BLaER1 treated with 17β-estradiol and CSF1 and Interleukin-3, amounts not matched to agents 10 nM and 100 nM (cell line): ENCODE data around the gene DKKL1.

Experiments used
- H3K27ac ChIP-seq, 11 experiments: shearing (Covaris generic); formaldehyde crosslinking; 2 replicates each; pipeline ENCODE4 v1.8.1; 2022
- H3K27me3 ChIP-seq, 11 experiments: shearing (Covaris generic); formaldehyde crosslinking; 2 replicates each; pipeline ENCODE4 v1.8.1; 2022
- H3K36me3 ChIP-seq, 11 experiments: shearing (Covaris generic); formaldehyde crosslinking; 2 replicates each; pipeline ENCODE4 v1.8.1; 2022
- H3K4me1 ChIP-seq, 10 experiments: shearing (Covaris generic); formaldehyde crosslinking; 2 replicates each; pipeline ENCODE4 v1.8.1; 2022
- H3K4me2 ChIP-seq, 11 experiments: shearing (Covaris generic); formaldehyde crosslinking; 2 replicates each; pipeline ENCODE4 v1.8.1; 2022
- H3K4me3 ChIP-seq, 10 experiments: shearing (Covaris generic); formaldehyde crosslinking; 2 replicates each; pipeline ENCODE4 v1.8.1; 2022
- H3K9ac ChIP-seq, 11 experiments: shearing (Covaris generic); formaldehyde crosslinking; 2 replicates each; pipeline ENCODE4 v1.8.1; 2022
- H3K9me3 ChIP-seq, 11 experiments: shearing (Covaris generic); formaldehyde crosslinking; replicated peaks in 1 of 11; 2 replicates each; pipeline ENCODE4 v1.8.1; 2022
- H4K20me1 ChIP-seq, 11 experiments: shearing (Covaris generic); formaldehyde crosslinking; 2 replicates each; pipeline ENCODE4 v1.8.1; 2022
- Cebpa-rat ChIP-seq, 11 experiments: shearing (Covaris generic); IDR thresholded peaks; 2 replicates each; pipeline ENCODE4 v1.8.1; 2022

DKKL1 gene

DNA sequence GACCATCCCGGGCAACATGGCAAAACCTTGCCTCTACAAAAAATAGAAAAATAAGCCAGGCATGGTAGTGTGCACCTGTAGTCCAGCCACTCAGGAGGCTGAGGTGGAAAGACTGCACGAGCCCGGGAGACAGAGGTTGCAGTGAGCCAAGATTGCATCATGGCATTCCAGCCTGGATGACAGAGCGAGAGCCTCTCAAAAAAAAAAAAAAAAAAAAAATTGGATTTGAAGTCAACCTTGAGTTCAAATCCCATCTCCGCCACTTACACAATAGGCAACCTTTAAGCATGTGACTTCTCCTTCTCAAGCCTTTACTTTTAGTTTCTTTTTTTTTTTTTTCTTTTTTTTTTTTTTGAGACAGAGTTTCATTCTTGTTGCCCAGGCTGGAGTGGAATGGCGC, 36.4 kb downstream of the DKKL1 start:
- H3K9me3 ChIP-seq = no peaks in the 10 kb centered on the region
- H3K36me3 ChIP-seq = no peaks in the 10 kb centered on the region
- H3K4me3 ChIP-seq = no peak overlapping the region
- peaks cover 0 to 4% (median 0%) of the 10 kb centered on the region in 11 experiments; a peak in 3 of 22 replicates for H3K27me3 ChIP-seq
- TF ChIP-seq Cebpa-rat (IDR thresholded peaks at IDR 0.05) = no peak
- peak overlapping the region in 1 of 11 experiments; percentile 48; a peak in 1 of 22 replicates for H3K4me2 ChIP-seq
- no peak overlapping the region for H3K27ac ChIP-seq
- H4K20me1 ChIP-seq = no peaks in the 10 kb centered on the region
- peaks cover 15 to 79% (median 63%) of the 10 kb centered on the region in 10 experiments for H3K4me1 ChIP-seq
- H3K9ac ChIP-seq = no peak overlapping the region

DNA sequence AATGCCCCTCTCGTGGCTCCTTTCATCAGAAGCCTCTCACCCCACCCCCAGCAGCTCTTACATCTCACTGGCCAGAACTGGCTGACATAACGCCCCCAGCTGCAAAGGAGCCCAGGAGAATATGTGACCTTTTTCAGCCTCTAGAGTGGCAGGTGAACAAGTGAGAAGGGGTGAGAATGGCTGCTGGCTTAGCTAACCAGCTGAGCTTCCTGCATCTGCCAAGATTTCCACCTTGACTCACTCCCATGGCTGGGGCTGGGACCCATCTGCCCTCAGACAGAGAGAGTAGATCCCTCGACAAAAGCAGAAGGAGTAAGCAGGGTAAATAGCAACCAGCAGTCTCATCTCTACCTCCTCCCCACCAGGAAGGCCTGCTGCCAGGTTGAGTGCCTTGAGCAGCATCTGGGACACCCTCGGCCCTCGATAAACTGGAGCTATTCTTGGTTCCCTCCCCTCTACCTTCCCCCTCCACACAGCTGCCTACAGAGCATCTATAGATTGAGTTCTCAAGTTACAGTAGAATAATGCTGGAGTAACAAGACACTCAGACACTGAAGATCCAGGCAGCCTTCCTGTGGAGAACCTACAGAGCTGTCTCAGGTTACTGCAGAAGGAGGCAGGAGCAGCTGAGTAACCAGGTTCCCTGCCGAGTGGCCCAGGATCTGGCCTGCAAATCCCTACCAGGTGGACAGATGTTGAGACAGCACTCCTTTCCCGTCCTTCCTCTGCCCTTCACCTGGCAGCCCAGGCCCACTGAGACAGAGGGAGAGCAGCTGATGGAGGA, 39.9 kb downstream of the DKKL1 start:
- peak overlapping the region in 8 of 11 experiments; percentile 24 to 75 (median 64); a peak in 16 of 22 replicates for H3K27ac ChIP-seq
- peak in 1 of 11 experiments; percentile 69; a peak in 1 of 22 replicates for TF ChIP-seq Cebpa-rat (IDR thresholded peaks at IDR 0.05)
- H3K4me1 ChIP-seq = peaks cover 36 to 87% (median 77%) of the 10 kb centered on the region in 10 experiments
- no peaks in the 10 kb centered on the region for H3K36me3 ChIP-seq
- peak overlapping the region in 8 of 11 experiments; percentile 1 to 67 (median 48); a peak in 12 of 22 replicates for H3K9ac ChIP-seq
- H3K27me3 ChIP-seq = no peaks in the 10 kb centered on the region
- H3K9me3 ChIP-seq = no peaks in the 10 kb centered on the region
- H3K4me2 ChIP-seq = peak overlapping the region; percentile 15 to 95 (median 73)
- no peak overlapping the region for H3K4me3 ChIP-seq
- H4K20me1 ChIP-seq = no peaks in the 10 kb centered on the region

DNA sequence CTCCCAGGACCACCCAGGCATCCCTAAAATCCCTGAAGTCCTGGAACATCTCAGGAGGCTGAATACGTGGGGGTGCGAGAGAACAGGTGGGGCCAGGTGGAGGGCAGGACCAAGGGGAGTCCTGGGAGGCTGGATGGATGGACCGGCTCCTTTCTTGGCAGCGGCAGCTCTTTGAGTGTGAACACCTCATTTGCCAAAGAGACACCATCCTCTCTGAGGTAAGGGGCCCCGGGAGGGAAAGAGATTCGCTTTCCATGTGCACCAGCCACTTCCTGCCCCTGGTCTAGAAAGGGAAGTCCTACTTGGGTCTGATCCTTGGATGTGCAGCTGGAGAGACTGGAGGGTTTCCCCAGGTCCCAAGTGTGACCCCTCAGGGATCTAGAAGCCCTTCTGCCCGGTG, 43.4 kb downstream of the DKKL1 start:
- H3K9me3 ChIP-seq = no peaks in the 10 kb centered on the region
- H3K4me2 ChIP-seq = peak overlapping the region; percentile 85 to 99 (median 93); a peak in 21 of 22 replicates
- TF ChIP-seq Cebpa-rat (IDR thresholded peaks at IDR 0.05) = no peak
- no peaks in the 10 kb centered on the region for H3K27me3 ChIP-seq
- H3K27ac ChIP-seq = no peak overlapping the region
- no peaks in the 10 kb centered on the region for H4K20me1 ChIP-seq
- H3K9ac ChIP-seq = no peak overlapping the region
- H3K4me1 ChIP-seq = peaks cover 71 to 100% (median 99%) of the 10 kb centered on the region in 10 experiments
- no peaks in the 10 kb centered on the region for H3K36me3 ChIP-seq
- H3K4me3 ChIP-seq = no peak overlapping the region

DNA sequence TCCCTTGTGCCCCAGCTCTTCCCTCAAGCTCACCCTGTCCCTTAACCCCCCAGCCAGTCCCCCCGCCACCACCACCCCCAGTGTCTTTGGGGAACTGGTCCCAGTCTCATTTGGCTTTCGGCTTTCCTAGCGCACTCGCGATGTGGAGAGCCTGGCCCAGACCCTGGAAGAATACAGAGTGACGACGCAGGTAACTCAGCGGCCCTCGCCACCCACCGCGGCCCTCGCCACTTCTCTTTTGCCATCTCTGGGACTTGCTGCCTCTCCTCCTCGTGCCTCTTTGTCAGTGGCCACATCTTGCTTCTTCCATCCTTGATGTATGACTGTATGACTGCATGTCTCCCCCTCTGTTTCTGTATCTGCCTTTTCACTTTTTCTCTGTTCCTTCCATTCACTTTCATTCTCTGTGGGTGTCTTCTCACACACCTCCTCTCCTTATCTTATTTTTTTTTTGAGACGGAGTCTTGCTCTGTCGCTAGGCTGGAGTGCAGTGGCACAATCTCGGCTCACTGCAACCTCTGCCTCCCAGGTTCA, 43.9 kb downstream of the DKKL1 start:
- no peak overlapping the region for H3K9ac ChIP-seq
- H3K9me3 ChIP-seq = no peaks in the 10 kb centered on the region
- peak overlapping the region in 3 of 11 experiments; percentile 74 to 85 (median 81); a peak in 3 of 22 replicates for H3K27ac ChIP-seq
- peak overlapping the region; percentile 85 to 99 (median 93) for H3K4me2 ChIP-seq
- no peaks in the 10 kb centered on the region for H3K27me3 ChIP-seq
- H3K4me1 ChIP-seq = peaks cover 73 to 100% (median 99%) of the 10 kb centered on the region in 10 experiments
- no peak overlapping the region for H3K4me3 ChIP-seq
- H4K20me1 ChIP-seq = no peaks in the 10 kb centered on the region
- H3K36me3 ChIP-seq = no peaks in the 10 kb centered on the region
- no peak for TF ChIP-seq Cebpa-rat (IDR thresholded peaks at IDR 0.05)

DNA sequence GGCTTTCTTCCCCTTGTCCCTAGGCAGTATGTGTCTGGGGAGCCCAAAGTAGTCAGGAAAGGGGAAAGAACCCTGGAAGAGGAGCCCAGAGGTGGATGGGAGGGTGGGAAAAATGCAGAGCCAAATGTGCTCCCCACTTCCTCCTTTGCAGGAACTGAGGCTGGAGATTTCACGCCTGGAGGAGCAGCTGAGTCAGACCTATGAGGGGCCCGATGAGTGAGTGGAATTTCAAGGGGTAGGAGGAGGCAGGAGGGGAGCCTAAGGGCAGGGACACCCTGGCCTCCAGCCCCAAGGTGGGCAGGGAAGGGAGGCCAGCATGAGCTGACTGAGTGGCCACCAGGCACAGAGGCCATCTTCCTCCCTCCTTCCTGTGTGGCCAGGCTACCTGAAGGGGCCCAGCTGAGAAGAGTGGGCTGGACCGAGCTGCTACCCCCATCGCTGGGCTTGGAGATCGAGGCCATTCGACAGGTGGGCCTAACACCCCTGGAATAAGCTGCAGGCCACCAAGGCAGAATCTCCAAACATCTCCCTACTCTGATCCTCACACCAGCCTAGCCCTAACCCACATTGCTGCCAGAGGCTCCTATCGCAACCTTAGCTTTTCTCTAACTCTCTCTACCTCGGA, 45.3 kb downstream of the DKKL1 start:
- H3K9ac ChIP-seq = peak overlapping the region; percentile 34 to 71 (median 61); a peak in 19 of 22 replicates
- H3K4me2 ChIP-seq = peak overlapping the region; percentile 85 to 99 (median 93)
- H3K27ac ChIP-seq = peak overlapping the region; percentile 59 to 89 (median 81); a peak in 21 of 22 replicates
- peak overlapping the region in 7 of 10 experiments; percentile 8 to 50 (median 36); a peak in 11 of 20 replicates for H3K4me3 ChIP-seq
- no peaks in the 10 kb centered on the region for H3K9me3 ChIP-seq
- H4K20me1 ChIP-seq = no peaks in the 10 kb centered on the region
- H3K27me3 ChIP-seq = no peaks in the 10 kb centered on the region
- H3K36me3 ChIP-seq = no peaks in the 10 kb centered on the region
- no peak for TF ChIP-seq Cebpa-rat (IDR thresholded peaks at IDR 0.05)
- H3K4me1 ChIP-seq = peaks cover 75 to 100% (median 99%) of the 10 kb centered on the region in 10 experiments

DNA sequence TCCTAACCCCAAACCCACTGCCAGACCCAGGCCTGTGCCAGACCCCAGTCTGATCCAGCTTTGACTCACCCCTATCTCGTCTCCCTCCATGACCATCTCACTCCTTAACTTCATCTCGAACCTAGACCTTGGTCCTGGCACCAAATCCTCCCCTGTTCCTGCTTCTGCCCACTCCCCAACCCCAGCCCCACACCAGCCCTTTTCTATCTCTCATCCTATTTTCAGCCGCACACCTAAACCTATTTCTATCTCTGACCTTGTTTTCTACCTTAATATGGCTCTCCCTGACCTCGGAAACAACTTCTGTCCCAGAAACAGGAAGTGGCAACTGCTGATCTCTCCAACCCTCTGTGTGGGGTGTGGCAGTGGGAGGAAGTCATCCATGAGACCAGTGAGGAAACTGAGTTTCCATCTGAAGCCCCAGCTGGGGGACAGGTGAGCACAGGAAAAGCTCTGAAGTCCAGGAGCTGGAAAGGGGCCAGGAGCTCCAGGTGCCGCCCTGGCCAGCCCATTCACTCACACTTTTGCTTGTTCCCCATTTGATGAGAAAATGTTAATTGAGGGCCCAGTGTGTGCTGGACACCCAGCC, 45.9 kb downstream of the DKKL1 start:
- Histone ChIP-seq H3K27me3 (no peaks in the 10 kb centered on the region), H3K9me3 (no peaks in the 10 kb centered on the region), H3K4me3 (peak overlapping the region in 7 of 10 experiments; percentile 8 to 50 (median 36); a peak in 11 of 20 replicates), H3K9ac (peak overlapping the region; percentile 34 to 71 (median 61); a peak in 19 of 22 replicates), H4K20me1 (no peaks in the 10 kb centered on the region), H3K36me3 (no peaks in the 10 kb centered on the region), H3K4me1 (peaks cover 81 to 100% (median 99%) of the 10 kb centered on the region in 10 experiments), H3K27ac (peak overlapping the region; percentile 59 to 89 (median 81); a peak in 21 of 22 replicates), H3K4me2 (peak overlapping the region; percentile 85 to 99 (median 93))
- TF ChIP-seq Cebpa-rat (IDR thresholded peaks at IDR 0.05) = no peak

DNA sequence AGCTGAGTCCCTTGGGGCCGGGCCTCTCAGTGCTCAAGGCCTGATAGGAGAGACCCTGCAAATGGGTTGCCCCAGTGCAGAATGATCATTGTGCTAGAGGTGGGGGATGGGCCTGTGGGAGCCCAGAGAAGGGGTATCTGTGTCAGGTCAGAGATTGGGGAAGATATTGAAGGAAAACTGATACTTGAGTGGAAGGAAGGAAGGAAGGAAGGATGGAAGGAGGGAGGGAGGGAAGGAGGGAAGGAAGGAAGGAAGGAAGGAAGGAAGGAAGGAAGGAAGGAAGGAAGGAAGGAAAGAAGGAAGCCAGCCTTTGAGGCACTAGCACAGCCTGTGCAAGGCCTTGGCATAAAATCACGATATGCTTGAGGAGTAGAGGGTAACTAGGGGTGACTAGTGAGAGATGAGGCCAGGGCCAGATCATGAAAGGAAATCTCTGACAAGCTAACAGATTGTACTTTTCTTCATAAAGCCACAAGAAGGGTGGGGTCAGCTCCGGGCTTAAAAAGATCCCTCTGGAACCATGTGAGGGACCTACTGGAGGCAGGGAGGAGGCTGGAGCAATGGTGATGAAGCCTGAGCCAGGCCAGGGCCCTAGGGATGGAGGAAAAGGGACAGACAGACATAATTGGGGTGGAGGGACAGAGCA, 48.1 kb downstream of the DKKL1 start:
- Histone ChIP-seq H3K9ac (0 out of 22 replicates have a peak overlapping the region, but pooled peaks of 4 of the 11 experiments have one; percentile 0 to 34 (median 22)), H4K20me1 (no peaks in the 10 kb centered on the region), H3K4me3 (peak overlapping the region in 3 of 10 experiments; percentile 3 to 26 (median 20); a peak in 1 of 20 replicates), H3K4me1 (peaks cover 100% of the 10 kb centered on the region in 10 experiments), H3K27ac (peak overlapping the region in 9 of 11 experiments; percentile 21 to 86 (median 81); a peak in 13 of 22 replicates), H3K36me3 (no peaks in the 10 kb centered on the region), H3K4me2 (peak overlapping the region; percentile 79 to 99 (median 93)), H3K27me3 (no peaks in the 10 kb centered on the region), H3K9me3 (no peaks in the 10 kb centered on the region)
- no peak for TF ChIP-seq Cebpa-rat (IDR thresholded peaks at IDR 0.05)

DNA sequence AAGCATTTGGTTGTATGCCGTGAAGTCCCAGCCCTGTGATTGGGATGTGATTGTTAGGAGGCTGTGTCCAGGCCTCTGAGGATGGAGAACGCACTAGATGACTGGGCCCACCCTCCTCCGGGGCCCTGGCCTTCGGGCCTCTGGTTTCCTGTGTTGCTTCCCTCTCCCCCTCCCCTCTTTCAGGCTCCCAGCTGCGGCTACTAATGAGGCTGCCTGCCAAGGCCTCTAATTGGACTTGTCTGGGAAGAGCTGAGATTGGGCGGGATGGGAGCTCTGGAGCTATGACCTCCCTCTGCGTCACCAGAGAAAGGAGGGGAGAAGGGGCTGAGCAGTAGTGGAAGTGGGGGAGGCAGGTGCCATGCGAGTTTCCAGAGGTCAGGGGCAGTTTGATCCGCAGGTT, 49.7 kb downstream of the DKKL1 start:
- no peaks in the 10 kb centered on the region for H3K9me3 ChIP-seq
- peak overlapping the region in 3 of 10 experiments; percentile 2 to 40 (median 8); a peak in 2 of 20 replicates for H3K4me3 ChIP-seq
- H3K27me3 ChIP-seq = no peaks in the 10 kb centered on the region
- H3K9ac ChIP-seq = peak overlapping the region; percentile 0 to 78 (median 71); a peak in 16 of 22 replicates
- H3K27ac ChIP-seq = peak overlapping the region in 10 of 11 experiments; percentile 44 to 86 (median 80); a peak in 17 of 22 replicates
- no peak for TF ChIP-seq Cebpa-rat (IDR thresholded peaks at IDR 0.05)
- peak overlapping the region; percentile 79 to 99 (median 93) for H3K4me2 ChIP-seq
- no peaks in the 10 kb centered on the region for H4K20me1 ChIP-seq
- H3K4me1 ChIP-seq = peaks cover 100% of the 10 kb centered on the region in 10 experiments
- H3K36me3 ChIP-seq = no peaks in the 10 kb centered on the region
